Peyer's patch (tissue), 4 donors: ENCODE measurements around the gene IL10.

Experiments used
- POLR2A ChIP-seq, 2 donors: fragments of 450-650 bp; IDR thresholded peaks; one replicate each; pipeline ENCODE4 v1.5.1; 2017; ENCODE audit warnings: antibody characterized with exemption in 2 of 2, mild to moderate bottlenecking in 2 of 2, moderate library complexity in 2 of 2
- TF ChIP-seq, protein P1 (sequence below), 6 experiments: fragments of 450-650 bp in 4 of 6; fragments of 200-600 bp in 2 of 6; sonication (generic) in 1 of 6; IDR thresholded peaks; one replicate each; pipeline ENCODE4 v1.5.1; 2017 to 2019; ENCODE audit warnings: antibody characterized with exemption in 6 of 6, mild to moderate bottlenecking in 3 of 6, moderate library complexity in 1 of 6

DNA sequence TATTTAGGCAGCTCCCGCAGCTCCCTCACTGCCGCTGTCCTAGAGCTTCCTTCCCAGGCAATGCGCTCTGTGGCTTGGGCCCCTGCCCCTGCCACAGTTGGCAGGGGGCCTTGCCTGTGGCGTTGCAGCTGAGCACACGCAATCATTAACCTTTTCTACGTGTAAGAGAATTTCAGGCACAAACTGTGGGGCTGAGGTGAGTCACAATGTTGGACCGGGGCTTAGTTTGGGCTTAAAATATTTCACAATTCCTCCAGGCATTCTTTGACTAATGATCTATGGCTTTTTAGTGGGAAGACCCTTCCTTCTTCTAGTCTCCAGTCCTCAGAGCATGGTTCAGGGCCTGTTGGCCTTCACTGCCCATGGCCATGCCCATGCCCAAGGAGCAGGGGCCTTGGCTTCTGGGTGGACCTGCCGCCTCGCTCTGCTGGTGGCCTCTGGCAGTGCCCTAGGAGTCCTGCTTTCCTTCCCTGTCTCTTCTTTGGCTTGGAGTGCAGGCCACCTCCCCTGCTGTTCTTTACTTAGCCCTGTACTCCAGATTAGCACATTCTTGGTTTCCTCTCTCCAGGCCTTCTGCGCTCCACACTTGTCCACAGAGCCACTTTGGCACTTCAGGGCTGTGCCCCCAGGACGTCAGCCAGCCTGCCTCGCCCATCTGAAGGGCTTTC is 48.4 kb downstream of the IL10 start:
- no peak for TF ChIP-seq POLR2A (IDR thresholded peaks at IDR 0.05)
- TF ChIP-seq, protein P1, sequence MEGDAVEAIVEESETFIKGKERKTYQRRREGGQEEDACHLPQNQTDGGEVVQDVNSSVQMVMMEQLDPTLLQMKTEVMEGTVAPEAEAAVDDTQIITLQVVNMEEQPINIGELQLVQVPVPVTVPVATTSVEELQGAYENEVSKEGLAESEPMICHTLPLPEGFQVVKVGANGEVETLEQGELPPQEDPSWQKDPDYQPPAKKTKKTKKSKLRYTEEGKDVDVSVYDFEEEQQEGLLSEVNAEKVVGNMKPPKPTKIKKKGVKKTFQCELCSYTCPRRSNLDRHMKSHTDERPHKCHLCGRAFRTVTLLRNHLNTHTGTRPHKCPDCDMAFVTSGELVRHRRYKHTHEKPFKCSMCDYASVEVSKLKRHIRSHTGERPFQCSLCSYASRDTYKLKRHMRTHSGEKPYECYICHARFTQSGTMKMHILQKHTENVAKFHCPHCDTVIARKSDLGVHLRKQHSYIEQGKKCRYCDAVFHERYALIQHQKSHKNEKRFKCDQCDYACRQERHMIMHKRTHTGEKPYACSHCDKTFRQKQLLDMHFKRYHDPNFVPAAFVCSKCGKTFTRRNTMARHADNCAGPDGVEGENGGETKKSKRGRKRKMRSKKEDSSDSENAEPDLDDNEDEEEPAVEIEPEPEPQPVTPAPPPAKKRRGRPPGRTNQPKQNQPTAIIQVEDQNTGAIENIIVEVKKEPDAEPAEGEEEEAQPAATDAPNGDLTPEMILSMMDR (IDR thresholded peaks at IDR 0.05): no peak
